Naive thymus-derived CD8-positive, alpha-beta T cell (primary cell): Measurements from ENCODE around the gene TFRC. TPM values are rescaled to one million over a fixed set of nuclear protein-coding genes. Genes with fewer than 3 reads are reported as not detected.
A peak's percentile ranks its signal among the peaks of the same experiment; 100 is the strongest.
"Not testable (repeated sequence)": the region's sequence is repeated elsewhere in the genome, so short reads cannot be mapped to it uniquely, and the experiment has no call there.

ENCODE experiments used
- ATAC-seq, 2 donors: fragments of 150-1000 bp; cut with Tn5 transposase in 1 of 2; sonication (Bioruptor Pico), chemical (Tn5 transposase) in 1 of 2; 1 replicate in 1 of 2; 2 replicates in 1 of 2; pipeline ENCODE4 v1.10.0; 2021; ENCODE audit warnings: mild to moderate bottlenecking in 2 of 2, moderate library complexity in 2 of 2
- POLR2A ChIA-PET: fragments of 350-600 bp; sonication (Branson Sonifier 250); formaldehyde crosslinking; loops from one replicate; lab custom pipeline; 2021; ENCODE audit warnings: antibody characterized with exemption; lab: Charles Lee
- DNase-seq, 10 donors: peaks; one replicate each; pipeline versions ENCODE4 v3.0.0 to v3.0.0-alpha.2; 2020 to 2022
- H3K27ac Mint-ChIP-seq, 10 donors: one replicate each; pipeline ENCODE4 v1.8.0; 2020 to 2022; ENCODE audit warnings: mild to moderate bottlenecking in 10 of 10, mixed read lengths in 10 of 10, moderate library complexity in 4 of 10, inconsistent platforms in 1 of 10
- H3K27me3 Mint-ChIP-seq, 5 donors: one replicate each; pipeline ENCODE4 v1.8.0; 2021 to 2022; ENCODE audit warnings: mixed read lengths in 5 of 5
- H3K36me3 Mint-ChIP-seq, 3 donors: one replicate each; pipeline ENCODE4 v1.8.0; 2020 to 2022; ENCODE audit warnings: mixed read lengths in 3 of 3, mild to moderate bottlenecking in 2 of 3, inconsistent platforms in 1 of 3
- H3K4me1 Mint-ChIP-seq, 4 donors: one replicate each; pipeline ENCODE4 v1.8.0; 2021 to 2022; ENCODE audit warnings: mixed read lengths in 4 of 4
- H3K4me3 Mint-ChIP-seq, 10 donors: one replicate each; pipeline ENCODE4 v1.8.0; 2020 to 2022; ENCODE audit warnings: mild to moderate bottlenecking in 10 of 10, mixed read lengths in 10 of 10, moderate library complexity in 6 of 10, inconsistent platforms in 1 of 10
- H3K9me3 Mint-ChIP-seq, 9 donors: one replicate each; pipeline ENCODE4 v1.8.0; 2020 to 2022; ENCODE audit warnings: mixed read lengths in 9 of 9, mild to moderate bottlenecking in 3 of 9, inconsistent platforms in 1 of 9, moderate library complexity in 1 of 9
- polyA plus RNA-seq, 3 donors: library from polyadenylated mRNA; unstranded; fragments of 300-500 nt; fragmentation: Illumina TruSeq; gene quantifications; one replicate each; pipeline ENCODE4 v1.2.3, GENCODE V29; 2021
- total RNA-seq, 8 experiments: library from RNA in 2 of 8; stranded (reverse) in 2 of 8; gene quantifications; one replicate each; pipeline ENCODE4 v1.2.3 and lab custom pipeline; 2021 to 2026

The TFRC gene
- total and polyA plus RNA-seq, 5 experiments from 2014 or later: 7.1 to 55.9 (median 14.5) TPM

DNA sequence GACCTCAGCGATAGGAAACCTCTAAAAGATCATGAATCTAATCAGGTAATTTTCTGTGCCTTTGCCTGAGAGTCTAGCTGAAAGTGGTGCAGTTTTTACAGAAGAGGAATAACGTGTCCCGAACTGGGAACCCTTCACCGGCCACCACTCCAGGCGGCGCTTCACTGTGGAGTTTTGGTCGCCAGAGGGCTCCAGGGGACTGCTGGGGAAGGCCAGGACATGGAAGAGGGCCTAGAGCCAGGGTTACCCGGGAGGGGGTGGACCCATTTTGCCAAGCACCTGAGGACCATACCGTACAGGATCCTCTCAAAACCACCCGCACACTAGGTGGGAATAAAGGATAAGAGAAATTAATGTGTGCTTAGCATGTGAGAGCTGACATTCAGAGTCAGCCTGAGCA, 55.8 kb downstream of the TFRC start:
- H3K4me3 Mint-ChIP-seq, POLR2A ChIA-PET, H3K36me3 Mint-ChIP-seq, ATAC-seq, H3K4me1 Mint-ChIP-seq, H3K27me3 Mint-ChIP-seq, DNase-seq, H3K27ac Mint-ChIP-seq, H3K9me3 Mint-ChIP-seq: not testable (repeated sequence)

DNA sequence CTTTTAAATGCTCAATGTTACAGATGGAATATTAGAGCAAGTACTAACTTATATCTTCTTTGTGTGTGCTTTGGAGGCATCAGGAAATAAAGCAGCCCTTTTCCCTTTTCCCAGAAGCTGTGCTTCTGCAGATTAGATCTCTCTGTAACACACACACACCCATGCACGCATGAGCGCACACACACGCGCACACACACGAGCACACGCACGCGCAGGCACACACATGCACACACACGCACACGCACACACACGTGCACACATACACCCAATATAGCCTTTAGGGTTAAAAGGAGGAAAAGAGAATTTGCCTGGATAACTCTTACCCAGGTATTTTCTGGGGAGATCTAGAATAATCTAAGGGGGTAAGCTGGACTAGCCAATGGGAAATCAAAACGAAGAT, 56.9 kb downstream of the TFRC start:
- no peaks in the 10 kb centered on the region for H3K4me1 Mint-ChIP-seq

DNA sequence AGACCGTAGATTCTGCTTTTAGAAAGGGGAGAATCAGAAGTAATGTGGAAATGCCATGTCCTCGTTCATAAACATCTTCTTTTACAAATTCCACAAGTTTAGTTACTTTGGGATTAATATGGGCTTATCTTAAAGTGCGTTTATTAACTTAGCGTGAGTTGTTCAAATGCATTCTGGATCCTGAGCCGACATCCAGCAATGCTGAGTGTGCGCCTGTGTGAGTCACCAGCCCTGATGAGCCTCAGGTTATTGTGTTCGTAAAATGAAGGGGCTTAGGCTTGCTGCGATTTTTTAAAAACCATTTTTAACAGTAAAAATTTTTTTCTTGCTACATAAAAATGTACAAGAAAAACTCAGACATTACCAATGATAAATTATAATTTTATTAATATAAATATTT, 57.9 kb downstream of the TFRC start:
- POLR2A ChIA-PET: no interaction called here
- Mint-ChIP-seq H3K27ac (no peak overlapping the region), H3K27me3 (peaks cover 0 to 8% (median 0%) of the 10 kb centered on the region in 5 donors), H3K9me3 (no peaks in the 10 kb centered on the region), H3K4me3 (no peak overlapping the region), H3K36me3 (no peaks in the 10 kb centered on the region), H3K4me1 (no peaks in the 10 kb centered on the region)
- DNase-seq (no peak), ATAC-seq (no peak)

More for the DNA sequence above, 56.9 kb downstream of the TFRC start:
- H3K36me3 Mint-ChIP-seq: no peaks in the 10 kb centered on the region
- no peak overlapping the region for H3K4me3 Mint-ChIP-seq
- POLR2A ChIA-PET: no interaction called here
- no peak overlapping the region for H3K27ac Mint-ChIP-seq
- ATAC-seq: no peak
- no peaks in the 10 kb centered on the region for H3K9me3 Mint-ChIP-seq
- DNase-seq: no peak
- H3K27me3 Mint-ChIP-seq: peaks cover 0 to 8% (median 3%) of the 10 kb centered on the region in 5 donors

DNA sequence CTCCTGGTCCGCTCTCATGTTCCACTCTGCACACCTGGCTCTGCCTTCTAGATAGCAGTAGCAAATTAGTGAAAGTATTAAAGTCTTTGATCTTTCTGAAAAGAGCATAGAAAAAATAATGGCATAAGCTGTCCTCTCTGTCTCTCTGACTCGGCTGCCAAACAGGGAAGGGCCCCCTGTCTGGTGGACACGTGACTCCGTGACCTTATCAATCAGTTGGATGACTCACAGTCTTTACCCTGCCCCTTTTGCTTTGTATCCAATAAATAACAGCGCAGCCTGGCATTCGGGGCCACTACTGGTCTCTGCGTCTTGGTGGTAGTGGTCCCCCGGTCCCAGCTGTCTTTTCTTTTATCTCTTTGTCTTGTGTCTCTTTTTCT, 59.4 kb downstream of the TFRC start:
- H3K27me3 Mint-ChIP-seq, H3K4me1 Mint-ChIP-seq, H3K36me3 Mint-ChIP-seq, ATAC-seq, H3K4me3 Mint-ChIP-seq, H3K27ac Mint-ChIP-seq, H3K9me3 Mint-ChIP-seq, DNase-seq, POLR2A ChIA-PET: not testable (repeated sequence)

DNA sequence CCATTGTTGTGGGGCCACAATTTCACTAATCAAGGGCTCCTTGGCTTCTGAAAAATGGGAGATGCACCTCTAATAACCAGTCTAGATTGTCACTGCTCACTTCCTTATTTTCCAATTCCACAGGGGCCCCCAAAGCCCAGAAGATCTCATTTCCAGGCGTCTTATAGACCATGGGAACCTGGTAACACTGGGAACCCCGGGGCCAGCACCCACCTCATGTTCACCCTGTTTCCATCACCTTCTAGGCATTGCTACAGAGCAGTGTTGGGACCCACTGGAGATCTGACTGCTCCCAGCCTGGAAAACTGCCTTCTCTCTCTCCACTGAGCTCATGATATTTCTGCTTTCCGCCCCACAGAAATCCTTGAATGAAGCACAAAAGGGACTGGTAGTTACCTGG, 61.5 kb downstream of the TFRC start:
- Mint-ChIP-seq H3K36me3 (no peaks in the 10 kb centered on the region), H3K27ac (no peak overlapping the region), H3K4me3 (no peak overlapping the region), H3K9me3 (no peaks in the 10 kb centered on the region), H3K27me3 (peaks cover 0 to 8% (median 0%) of the 10 kb centered on the region in 5 donors), H3K4me1 (no peaks in the 10 kb centered on the region)
- ATAC-seq: no peak
- DNase-seq: no peak
- POLR2A ChIA-PET: no interaction called here

DNA sequence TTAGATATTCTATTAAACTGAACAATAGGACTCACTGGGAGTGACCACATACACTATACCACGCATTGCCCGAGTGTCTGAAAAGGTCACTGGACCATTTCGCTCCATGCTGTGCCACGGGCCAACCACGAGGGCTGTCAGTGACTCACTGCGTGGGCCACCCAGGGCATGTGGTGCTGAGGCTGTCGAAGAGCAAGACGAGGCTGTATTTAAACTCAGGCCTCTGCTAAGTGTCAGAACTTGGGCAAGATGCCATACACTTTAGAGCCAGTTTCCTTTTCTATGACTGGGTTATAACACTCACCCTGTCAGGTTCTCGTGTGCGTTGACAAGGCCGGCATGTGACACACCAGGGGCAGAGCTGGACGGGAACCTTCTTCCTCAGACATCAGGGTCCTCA, 62.3 kb downstream of the TFRC start:
- H3K4me3 Mint-ChIP-seq, POLR2A ChIA-PET, DNase-seq, ATAC-seq, H3K9me3 Mint-ChIP-seq, H3K36me3 Mint-ChIP-seq, H3K27me3 Mint-ChIP-seq, H3K4me1 Mint-ChIP-seq: not testable (repeated sequence)
- peak overlapping the region in 1 of 10 donors; percentile 13 for H3K27ac Mint-ChIP-seq

DNA sequence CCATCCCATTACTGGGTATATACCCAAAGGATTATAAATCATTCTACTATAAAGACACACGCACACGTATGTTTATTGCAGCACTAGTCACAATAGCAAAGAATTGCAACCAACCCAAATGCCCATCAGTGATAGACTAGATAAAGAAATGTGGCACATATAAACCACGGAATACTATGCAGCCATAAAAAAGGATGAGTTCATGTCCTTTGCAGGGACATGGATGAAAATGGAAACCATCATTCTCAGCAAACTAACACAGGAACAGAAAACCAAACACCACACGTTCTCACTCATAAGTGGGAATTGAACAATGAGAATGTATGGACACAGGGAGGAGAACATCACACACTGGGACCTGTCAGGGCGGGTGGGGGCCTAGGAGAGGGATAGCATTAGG, 63.7 kb downstream of the TFRC start:
- H3K9me3 Mint-ChIP-seq, DNase-seq, ATAC-seq, H3K4me3 Mint-ChIP-seq, POLR2A ChIA-PET, H3K4me1 Mint-ChIP-seq, H3K36me3 Mint-ChIP-seq, H3K27ac Mint-ChIP-seq, H3K27me3 Mint-ChIP-seq: not testable (repeated sequence)

DNA sequence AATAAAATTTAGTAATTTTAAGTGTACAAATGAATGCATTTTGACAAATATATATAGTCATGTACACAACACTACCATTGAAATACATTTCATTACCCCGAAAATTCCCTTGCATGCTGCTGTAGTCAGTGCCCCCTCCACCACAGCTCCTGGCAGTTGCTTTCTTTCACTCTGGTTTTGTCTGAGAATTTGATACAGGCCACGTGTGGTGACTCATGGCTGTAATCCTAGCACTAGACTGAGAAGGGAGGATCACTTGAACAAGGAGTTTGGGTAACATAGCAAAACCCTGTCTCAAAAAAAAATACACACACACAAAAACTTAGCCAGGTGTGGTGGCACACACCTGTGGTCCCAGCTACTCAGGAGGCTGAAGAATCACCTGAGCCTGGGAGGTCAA, 65.4 kb downstream of the TFRC start:
- H3K4me3 Mint-ChIP-seq: no peak overlapping the region
- H3K27me3 Mint-ChIP-seq: peaks cover 0 to 2% (median 0%) of the 10 kb centered on the region in 5 donors
- H3K36me3 Mint-ChIP-seq: peaks cover 0 to 4% (median 0%) of the 10 kb centered on the region in 3 donors
- H3K4me1 Mint-ChIP-seq: peaks cover 0 to 1% (median 0%) of the 10 kb centered on the region in 4 donors
- H3K27ac Mint-ChIP-seq: peak overlapping the region in 1 of 10 donors; percentile 34
- DNase-seq (no peak), ATAC-seq (no peak)
- POLR2A ChIA-PET: no interaction called here
- peaks cover 0 to 3% (median 0%) of the 10 kb centered on the region in 9 donors for H3K9me3 Mint-ChIP-seq

DNA sequence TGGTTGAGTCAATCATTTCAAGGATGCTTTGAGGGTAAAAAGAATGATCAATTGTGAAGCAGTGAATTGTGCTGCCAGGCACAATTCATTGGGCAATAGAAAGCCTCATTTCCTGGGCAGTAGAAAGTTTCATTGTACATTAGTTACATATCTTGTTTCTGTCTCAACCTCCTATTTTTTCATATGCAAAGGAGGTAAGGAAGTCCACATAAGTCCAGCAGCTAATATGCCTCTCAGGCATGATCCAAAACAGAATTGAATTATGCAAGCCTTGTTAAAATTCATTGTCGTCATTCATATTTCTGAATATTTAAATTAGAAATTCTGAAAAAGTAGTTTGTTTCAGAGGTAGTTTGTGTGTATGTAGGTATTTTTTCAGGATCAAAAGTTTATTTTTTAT, 65.8 kb downstream of the TFRC start:
- Mint-ChIP-seq H3K9me3 (peaks cover 0 to 7% (median 0%) of the 10 kb centered on the region in 9 donors), H3K36me3 (peaks cover 0 to 8% (median 2%) of the 10 kb centered on the region in 3 donors), H3K4me3 (no peak overlapping the region), H3K27ac (no peak overlapping the region), H3K4me1 (peaks cover 0 to 1% (median 0%) of the 10 kb centered on the region in 4 donors), H3K27me3 (peaks cover 0 to 2% (median 0%) of the 10 kb centered on the region in 5 donors)
- POLR2A ChIA-PET: no interaction called here
- ATAC-seq (no peak), DNase-seq (no peak)

DNA sequence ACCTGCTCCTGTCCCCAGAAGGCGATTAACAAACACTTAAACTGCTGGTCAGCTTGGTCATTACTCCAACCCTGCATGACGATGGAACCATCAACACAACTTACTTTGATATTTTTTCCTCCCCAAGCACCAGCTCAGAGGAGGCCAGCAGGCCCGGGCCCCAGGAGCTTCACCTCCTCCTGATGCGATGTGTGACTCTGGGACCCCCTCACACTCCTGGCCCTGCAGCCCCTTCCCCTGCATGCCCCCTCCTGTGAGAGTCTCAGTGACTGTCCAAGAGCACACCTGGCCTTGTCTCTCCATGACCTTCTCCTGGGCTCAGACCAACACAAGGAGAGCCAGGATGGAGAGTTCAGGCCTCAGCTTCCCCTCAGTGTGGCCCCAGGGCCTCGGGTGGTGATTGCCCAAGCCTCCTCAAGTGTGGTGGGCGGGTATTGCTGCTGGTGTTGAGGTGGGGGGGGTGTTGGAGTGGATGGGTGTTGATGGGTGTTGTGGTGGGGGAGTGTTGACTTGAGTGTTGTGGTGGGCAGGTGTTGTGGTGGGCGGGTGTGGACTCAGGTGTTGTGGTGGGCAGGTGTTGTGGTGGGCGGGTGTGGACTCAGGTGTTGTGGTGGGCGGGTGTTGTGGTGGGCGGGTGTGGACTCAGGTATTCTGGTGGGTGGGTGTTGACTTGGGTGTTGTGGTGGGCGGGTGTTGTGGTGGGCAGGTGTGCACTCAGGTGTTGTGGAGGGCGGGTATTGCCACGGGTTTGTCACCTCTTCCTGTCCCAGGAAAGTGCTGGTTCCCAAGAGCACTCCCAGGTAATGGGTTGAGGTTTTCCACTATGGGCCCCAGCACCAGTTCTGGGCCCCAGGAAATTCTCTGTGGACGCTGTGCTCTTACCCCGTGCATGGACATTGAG, 68.1 kb downstream of the TFRC start:
- Mint-ChIP-seq H3K9me3 (peaks cover 0 to 18% (median 2%) of the 10 kb centered on the region in 9 donors), H3K27me3 (peaks cover 0 to 4% (median 0%) of the 10 kb centered on the region in 5 donors), H3K27ac (no peak overlapping the region), H3K4me3 (no peak overlapping the region), H3K4me1 (peaks cover 0 to 1% (median 0%) of the 10 kb centered on the region in 4 donors), H3K36me3 (peaks cover 2 to 18% (median 16%) of the 10 kb centered on the region in 3 donors)
- POLR2A ChIA-PET: no interaction called here
- DNase-seq (no peak), ATAC-seq (no peak)

DNA sequence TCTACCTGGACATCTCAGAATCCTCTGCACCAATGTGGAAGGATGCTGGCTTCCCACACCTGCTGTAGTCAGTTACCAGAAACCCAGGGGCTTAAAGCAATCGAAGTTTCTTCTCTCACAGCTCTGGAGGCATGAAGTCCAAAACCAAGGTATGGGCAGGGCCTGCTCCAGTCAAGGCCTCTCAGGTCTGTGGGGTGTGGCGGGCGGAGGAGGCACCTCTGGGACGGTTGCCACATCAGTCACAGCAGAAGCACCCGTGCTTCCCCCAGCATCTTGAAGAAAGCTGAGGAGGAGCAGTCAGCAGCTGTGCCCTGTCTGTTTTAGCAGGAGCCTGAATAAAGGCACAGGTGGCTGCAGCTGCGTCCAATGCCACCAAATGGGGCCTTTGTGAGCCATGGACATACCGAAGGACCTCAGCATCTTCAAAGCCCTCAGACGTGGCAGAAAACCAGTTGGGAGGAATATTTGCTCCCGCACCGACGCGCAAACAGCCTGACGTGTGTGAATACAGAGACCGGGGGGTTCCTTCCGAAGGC, 68.9 kb downstream of the TFRC start:
- H3K27me3 Mint-ChIP-seq: peaks cover 0 to 6% (median 1%) of the 10 kb centered on the region in 5 donors
- peaks cover 0 to 18% (median 2%) of the 10 kb centered on the region in 9 donors for H3K9me3 Mint-ChIP-seq
- H3K4me1 Mint-ChIP-seq: peaks cover 0 to 1% (median 0%) of the 10 kb centered on the region in 4 donors
- ATAC-seq (no peak), DNase-seq (no peak)
- H3K36me3 Mint-ChIP-seq: peaks cover 2 to 18% (median 16%) of the 10 kb centered on the region in 3 donors
- H3K4me3 Mint-ChIP-seq: no peak overlapping the region
- POLR2A ChIA-PET: no interaction called here
- no peak overlapping the region for H3K27ac Mint-ChIP-seq

DNA sequence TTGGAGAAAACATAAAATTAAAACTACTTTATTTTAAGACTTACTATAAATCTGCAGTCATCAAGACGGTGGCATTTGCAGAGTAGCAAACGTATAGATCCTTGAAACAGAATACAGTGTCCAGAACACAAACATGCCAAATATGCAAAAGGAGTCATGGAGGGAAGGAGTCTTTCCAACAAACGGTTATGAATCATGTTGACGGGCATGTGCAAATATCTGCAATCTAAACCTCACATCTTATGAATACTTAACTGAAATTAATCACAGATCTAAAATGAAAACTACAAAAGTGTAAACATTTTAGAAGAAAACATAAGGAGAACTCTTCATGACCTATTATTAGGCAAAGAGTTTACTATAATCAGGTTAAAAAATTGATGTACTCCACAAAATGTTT, 69.4 kb downstream of the TFRC start:
- H3K36me3 Mint-ChIP-seq: peaks cover 2 to 18% (median 16%) of the 10 kb centered on the region in 3 donors
- ATAC-seq (no peak), DNase-seq (no peak)
- peaks cover 0 to 1% (median 0%) of the 10 kb centered on the region in 4 donors for H3K4me1 Mint-ChIP-seq
- H3K27me3 Mint-ChIP-seq: peaks cover 0 to 8% (median 1%) of the 10 kb centered on the region in 5 donors
- no peak overlapping the region for H3K27ac Mint-ChIP-seq
- H3K9me3 Mint-ChIP-seq: peaks cover 0 to 18% (median 2%) of the 10 kb centered on the region in 9 donors
- H3K4me3 Mint-ChIP-seq: no peak overlapping the region
- POLR2A ChIA-PET: no interaction called here

DNA sequence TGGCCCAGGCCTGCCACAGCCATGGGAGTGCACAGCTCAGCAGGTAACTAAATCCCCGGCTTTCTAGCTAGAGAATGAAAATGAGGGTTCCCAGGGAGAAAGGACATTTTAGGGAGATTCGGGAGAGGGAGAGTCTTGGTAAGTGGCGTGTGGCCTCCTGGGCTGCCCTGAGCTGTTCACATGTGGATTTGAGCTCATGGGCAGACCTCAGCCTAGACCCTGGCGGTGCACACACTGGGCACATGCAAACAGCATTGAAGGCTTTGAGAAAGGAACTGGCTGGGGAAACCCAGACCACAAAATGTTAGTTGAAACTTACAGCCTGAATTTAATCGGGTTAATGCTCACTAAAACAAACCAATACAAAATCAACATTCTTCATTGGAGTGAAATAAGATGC, 72.4 kb downstream of the TFRC start:
- no peak overlapping the region for H3K4me3 Mint-ChIP-seq
- no peak for ATAC-seq
- POLR2A ChIA-PET: no interaction called here
- H3K27me3 Mint-ChIP-seq: peaks cover 0 to 8% (median 1%) of the 10 kb centered on the region in 5 donors
- H3K27ac Mint-ChIP-seq: no peak overlapping the region
- peaks cover 0 to 18% (median 2%) of the 10 kb centered on the region in 9 donors for H3K9me3 Mint-ChIP-seq
- DNase-seq: no peak
- H3K36me3 Mint-ChIP-seq: peaks cover 2 to 18% (median 16%) of the 10 kb centered on the region in 3 donors
- peaks cover 0 to 1% (median 0%) of the 10 kb centered on the region in 4 donors for H3K4me1 Mint-ChIP-seq
